Nephron (organoid): Measurements from ENCODE around the gene ITPR3.

Experiments used
- H3K27ac Mint-ChIP-seq, 3 experiments: 2 replicates each; pipeline ENCODE4 v1.8.0; 2020; ENCODE audit warnings: mixed read lengths in 3 of 3, mild to moderate bottlenecking in 2 of 3, moderate library complexity in 1 of 3
- H3K27me3 Mint-ChIP-seq: 2 replicates; pipeline ENCODE4 v1.8.0; 2021; ENCODE audit warnings: low read depth, mild to moderate bottlenecking, moderate library complexity, mixed read lengths
- H3K36me3 Mint-ChIP-seq: 2 replicates; pipeline ENCODE4 v1.8.0; 2020; ENCODE audit warnings: low read depth, mixed read lengths
- H3K4me1 Mint-ChIP-seq: 2 replicates; pipeline ENCODE4 v1.8.0; 2020; ENCODE audit warnings: mixed read lengths
- H3K4me3 Mint-ChIP-seq, 3 experiments: 2 replicates each; pipeline ENCODE4 v1.8.0; 2020; ENCODE audit warnings: mild to moderate bottlenecking in 3 of 3, mixed read lengths in 3 of 3, moderate library complexity in 2 of 3
- H3K9me3 Mint-ChIP-seq: 2 replicates; pipeline ENCODE4 v1.8.0; 2020; ENCODE audit warnings: mixed read lengths
- TF ChIP-seq, protein P1 (sequence below), 3 experiments: fragments of 200-600 bp; sonication (generic); IDR thresholded peaks; one replicate each; pipeline ENCODE4 v1.5.0; 2021; ENCODE audit warnings: antibody characterized with exemption in 3 of 3; ENCODE audit not compliant: unreplicated experiment in 3 of 3

Gene ITPR3

DNA sequence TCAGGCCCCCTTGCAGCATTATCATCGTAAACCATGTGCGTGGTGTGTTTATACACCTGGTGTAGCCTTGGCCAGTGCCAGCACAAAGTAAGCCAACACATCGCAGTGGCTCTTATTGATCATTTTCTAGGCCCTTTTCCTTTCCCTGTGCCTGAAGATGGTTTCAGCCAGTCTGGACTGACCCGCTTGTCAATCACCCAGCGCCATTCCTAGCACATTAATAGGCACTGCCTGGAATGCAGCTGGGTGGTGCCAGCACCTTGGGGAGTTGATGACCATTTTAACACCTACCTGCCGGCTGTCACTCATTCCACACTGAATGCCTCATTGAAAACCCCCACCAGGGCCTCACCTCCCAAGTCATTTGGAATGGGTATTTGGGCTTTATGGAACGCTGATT, 95.3 kb downstream of the ITPR3 start:
- no peaks in the 10 kb centered on the region for H3K9me3 Mint-ChIP-seq
- H3K36me3 Mint-ChIP-seq, result no peaks in the 10 kb centered on the region
- peak overlapping the region in 1 of 3 experiments; percentile 33 for H3K27ac Mint-ChIP-seq
- TF ChIP-seq, protein P1, sequence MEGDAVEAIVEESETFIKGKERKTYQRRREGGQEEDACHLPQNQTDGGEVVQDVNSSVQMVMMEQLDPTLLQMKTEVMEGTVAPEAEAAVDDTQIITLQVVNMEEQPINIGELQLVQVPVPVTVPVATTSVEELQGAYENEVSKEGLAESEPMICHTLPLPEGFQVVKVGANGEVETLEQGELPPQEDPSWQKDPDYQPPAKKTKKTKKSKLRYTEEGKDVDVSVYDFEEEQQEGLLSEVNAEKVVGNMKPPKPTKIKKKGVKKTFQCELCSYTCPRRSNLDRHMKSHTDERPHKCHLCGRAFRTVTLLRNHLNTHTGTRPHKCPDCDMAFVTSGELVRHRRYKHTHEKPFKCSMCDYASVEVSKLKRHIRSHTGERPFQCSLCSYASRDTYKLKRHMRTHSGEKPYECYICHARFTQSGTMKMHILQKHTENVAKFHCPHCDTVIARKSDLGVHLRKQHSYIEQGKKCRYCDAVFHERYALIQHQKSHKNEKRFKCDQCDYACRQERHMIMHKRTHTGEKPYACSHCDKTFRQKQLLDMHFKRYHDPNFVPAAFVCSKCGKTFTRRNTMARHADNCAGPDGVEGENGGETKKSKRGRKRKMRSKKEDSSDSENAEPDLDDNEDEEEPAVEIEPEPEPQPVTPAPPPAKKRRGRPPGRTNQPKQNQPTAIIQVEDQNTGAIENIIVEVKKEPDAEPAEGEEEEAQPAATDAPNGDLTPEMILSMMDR (IDR thresholded peaks at IDR 0.05; ENCODE audit: unreplicated experiment in 3 of 3), result no peak
- no peak overlapping the region for H3K4me3 Mint-ChIP-seq
- peaks cover 18% of the 10 kb centered on the region for H3K27me3 Mint-ChIP-seq
- H3K4me1 Mint-ChIP-seq, result peaks cover 34% of the 10 kb centered on the region

DNA sequence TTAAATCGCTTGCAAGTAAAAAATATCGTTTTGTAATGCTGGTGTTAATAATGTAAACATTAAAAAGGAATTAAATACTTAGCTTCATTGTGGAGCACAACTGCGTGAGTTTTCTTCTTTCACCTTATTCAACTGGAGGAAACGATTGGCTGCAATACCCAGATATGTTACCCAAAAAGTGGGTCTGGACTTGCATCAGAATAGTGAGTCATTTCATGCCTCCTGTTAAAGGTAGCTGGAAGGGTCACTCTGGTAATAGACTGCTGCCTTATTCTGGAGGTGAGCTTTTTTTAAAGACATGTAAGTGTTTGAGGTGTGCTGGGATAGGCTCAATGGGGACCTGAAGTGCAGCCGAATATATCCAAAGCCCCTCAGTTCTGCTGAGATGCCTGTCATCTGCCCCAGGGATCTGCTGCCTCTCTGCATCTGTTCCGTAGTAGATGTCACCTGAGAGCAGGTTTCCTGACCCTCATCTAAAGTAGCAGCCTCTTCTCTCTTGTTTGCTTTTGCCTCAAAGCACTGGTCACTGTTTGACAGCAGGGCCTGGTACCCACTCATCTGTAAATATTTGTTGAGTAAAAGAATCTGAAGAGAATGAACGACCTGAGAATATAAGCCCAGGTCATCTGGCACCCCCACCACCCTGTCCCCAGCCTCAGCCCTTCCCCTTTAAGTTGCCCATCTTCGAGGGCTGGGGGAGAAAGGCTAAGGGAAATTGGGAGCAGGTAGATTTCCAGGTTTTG, 95.9 kb downstream of the ITPR3 start:
- TF ChIP-seq, protein P1 (IDR thresholded peaks at IDR 0.05; ENCODE audit: unreplicated experiment in 3 of 3), result no peak
- peaks cover 27% of the 10 kb centered on the region for H3K4me1 Mint-ChIP-seq
- H3K27me3 Mint-ChIP-seq, result peaks cover 16% of the 10 kb centered on the region
- no peak overlapping the region for H3K4me3 Mint-ChIP-seq
- no peak overlapping the region for H3K27ac Mint-ChIP-seq
- H3K36me3 Mint-ChIP-seq, result no peaks in the 10 kb centered on the region
- H3K9me3 Mint-ChIP-seq, result no peaks in the 10 kb centered on the region

DNA sequence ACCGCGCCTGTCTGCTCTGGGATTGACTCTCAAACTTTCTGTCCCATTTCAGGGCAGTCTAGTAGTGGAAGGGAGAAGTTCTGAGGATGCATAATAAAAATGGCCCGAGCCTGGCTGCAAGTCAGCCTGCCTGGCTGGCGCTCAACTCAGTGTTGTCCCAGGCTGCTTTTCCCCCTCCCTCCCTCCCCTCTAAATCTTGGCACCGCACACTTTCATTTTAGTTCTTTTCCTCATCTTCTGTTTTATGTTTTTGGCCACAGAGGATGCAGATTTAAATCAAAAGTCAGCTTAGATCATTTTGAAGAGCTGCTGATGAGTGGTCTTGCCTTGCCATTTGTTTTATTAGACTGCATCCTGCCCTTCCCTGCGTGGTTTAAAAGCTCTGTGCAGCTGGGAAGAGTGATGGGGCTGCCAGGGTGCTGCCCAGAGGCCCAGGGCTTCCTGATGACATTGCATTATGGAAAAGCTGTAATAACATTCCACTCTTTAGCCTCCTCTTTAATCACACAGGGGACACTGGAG, 96.9 kb downstream of the ITPR3 start:
- no peaks in the 10 kb centered on the region for H3K9me3 Mint-ChIP-seq
- no peaks in the 10 kb centered on the region for H3K36me3 Mint-ChIP-seq
- TF ChIP-seq, protein P1 (IDR thresholded peaks at IDR 0.05; ENCODE audit: unreplicated experiment in 3 of 3), result no peak
- peaks cover 24% of the 10 kb centered on the region for H3K27me3 Mint-ChIP-seq
- peak overlapping the region; percentile 59 to 69 (median 59) for H3K27ac Mint-ChIP-seq
- peaks cover 35% of the 10 kb centered on the region for H3K4me1 Mint-ChIP-seq
- no peak overlapping the region for H3K4me3 Mint-ChIP-seq

DNA sequence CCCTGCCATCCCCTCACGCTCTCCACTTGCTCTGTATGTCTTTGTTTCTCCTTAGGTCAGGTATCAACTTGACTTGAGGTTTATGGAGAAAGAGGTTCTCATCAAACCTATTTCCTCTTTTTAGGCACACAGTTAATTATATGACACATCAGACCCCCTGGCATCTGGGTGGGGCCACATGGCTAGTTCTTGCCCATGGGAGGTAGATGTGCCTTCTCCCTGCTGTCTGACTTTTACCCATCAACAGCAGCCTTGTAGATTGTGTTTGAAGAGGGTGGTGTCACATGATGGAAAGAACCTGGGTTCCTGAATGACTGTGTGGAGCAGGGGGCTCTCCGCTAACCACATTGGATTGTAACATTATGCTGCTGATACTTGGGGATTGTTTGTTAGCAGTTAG, 97.6 kb downstream of the ITPR3 start:
- TF ChIP-seq, protein P1 (IDR thresholded peaks at IDR 0.05; ENCODE audit: unreplicated experiment in 3 of 3), result no peak
- no peaks in the 10 kb centered on the region for H3K9me3 Mint-ChIP-seq
- peak overlapping the region; percentile 59 to 69 (median 59) for H3K27ac Mint-ChIP-seq
- no peaks in the 10 kb centered on the region for H3K36me3 Mint-ChIP-seq
- H3K27me3 Mint-ChIP-seq, result peaks cover 24% of the 10 kb centered on the region
- peaks cover 42% of the 10 kb centered on the region for H3K4me1 Mint-ChIP-seq
- no peak overlapping the region for H3K4me3 Mint-ChIP-seq

DNA sequence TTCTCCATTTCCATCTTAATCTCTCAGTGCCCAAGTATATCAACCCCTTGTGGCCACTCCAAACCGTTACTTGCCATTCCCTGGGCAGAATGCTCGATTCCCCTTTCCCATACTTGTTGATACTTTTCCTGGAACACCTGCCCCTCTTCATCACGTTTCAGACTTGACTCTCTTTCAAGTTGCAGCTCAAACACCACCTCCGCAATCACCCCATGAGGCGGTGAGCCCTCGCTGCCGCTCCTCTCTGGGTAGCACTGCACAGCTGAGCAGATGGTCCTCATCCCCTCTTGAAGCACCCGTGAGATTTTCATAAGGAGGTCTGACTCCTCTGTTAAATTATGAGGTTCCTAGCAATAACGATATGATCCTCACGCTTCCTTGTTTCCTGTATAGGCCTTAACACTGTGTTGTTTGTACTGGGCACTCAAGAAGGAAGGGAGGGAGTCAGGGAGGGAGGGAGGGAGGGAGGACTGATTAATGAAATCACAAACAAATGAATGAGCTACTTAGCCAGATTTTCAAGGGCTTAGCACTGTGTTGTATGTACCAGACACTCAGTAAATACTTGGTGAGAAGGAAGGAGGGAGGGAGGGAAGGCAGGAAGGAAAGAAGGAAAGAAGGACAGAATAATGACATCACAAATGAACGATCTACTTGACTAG, 98.3 kb downstream of the ITPR3 start:
- Mint-ChIP-seq H3K4me3 (peak overlapping the region; percentile 6 to 54 (median 32)), H3K27me3 (peaks cover 24% of the 10 kb centered on the region), H3K9me3 (no peaks in the 10 kb centered on the region), H3K27ac (peak overlapping the region; percentile 59 to 79 (median 76)), H3K36me3 (no peaks in the 10 kb centered on the region), H3K4me1 (peaks cover 49% of the 10 kb centered on the region)
- TF ChIP-seq, protein P1 (IDR thresholded peaks at IDR 0.05; ENCODE audit: unreplicated experiment in 3 of 3), result no peak
